ENCODE measurements around the gene SLX4IP.

GRCh38 chr20:10488534-10488933, 53.4 kb downstream of the SLX4IP start:
- no peak for TF ChIP-seq CTCF (IDR thresholded peaks at IDR 0.05)
- no peak for TF ChIP-seq EP300 (IDR thresholded peaks at IDR 0.05)
